CD14-positive monocyte (primary cell): Measurements from ENCODE around the gene LRRC8A. TPM values are rescaled to one million over a fixed set of nuclear protein-coding genes. Genes with fewer than 3 reads are reported as not detected.
"Not testable (repeated sequence)": the region's sequence is repeated elsewhere in the genome, so short reads cannot be mapped to it uniquely, and the experiment has no call there.

Experiments used
- DNase-seq, 3 donors: peaks; one replicate each; pipeline ENCODE4 v3.0.0-alpha.2; 2011 to 2022
- H2AFZ ChIP-seq: 2 replicates; pipeline ENCODE4 v1.6.0; 2012; ENCODE audit warnings: mild to moderate bottlenecking, low read depth, low read length, inconsistent platforms; ENCODE audit not compliant: insufficient read depth, poor library complexity, severe bottlenecking
- H3K27ac ChIP-seq, 2 donors: 1 replicate in 1 of 2; 2 replicates in 1 of 2; pipeline ENCODE4 v1.5.1; 2012 to 2013; ENCODE audit warnings: low read length in 2 of 2, control low read depth in 1 of 2, inconsistent platforms in 1 of 2, low read depth in 1 of 2, mild to moderate bottlenecking in 1 of 2
- H3K27me3 ChIP-seq, 2 donors: one replicate each; pipeline versions ENCODE4 v1.6.0 to v1.6.1; 2011 to 2013; ENCODE audit warnings: low read length in 2 of 2; ENCODE audit not compliant: control insufficient read depth in 2 of 2, insufficient read depth in 2 of 2
- H3K36me3 ChIP-seq, 2 donors: replicated peaks in 1 of 2; 1 replicate in 1 of 2; 2 replicates in 1 of 2; pipeline versions ENCODE4 v1.5.1 to v1.6.1; 2012 to 2013; ENCODE audit warnings: low read length in 2 of 2, control low read depth in 1 of 2, inconsistent platforms in 1 of 2, mild to moderate bottlenecking in 1 of 2; ENCODE audit not compliant: insufficient read depth in 2 of 2, control insufficient read depth in 1 of 2
- H3K4me1 ChIP-seq, 2 donors: 1 replicate in 1 of 2; 2 replicates in 1 of 2; pipeline versions ENCODE4 v1.5.1 to v1.6.1; 2012 to 2013; ENCODE audit warnings: low read length in 2 of 2, control low read depth in 1 of 2, inconsistent platforms in 1 of 2, mild to moderate bottlenecking in 1 of 2, moderate library complexity in 1 of 2; ENCODE audit not compliant: insufficient read depth in 2 of 2, control insufficient read depth in 1 of 2
- H3K4me2 ChIP-seq: replicated peaks from 2 replicates; pipeline ENCODE3; 2012; ENCODE audit warnings: low read length, moderate library complexity, mild to moderate bottlenecking; ENCODE audit not compliant: poor library complexity, severe bottlenecking; ENCODE audit errors: extremely low read depth
- H3K4me3 ChIP-seq, 3 experiments: fragments of 200-600 bp in 1 of 3; sonication (generic) in 1 of 3; replicated peaks in 1 of 3; 1 replicate in 2 of 3; 2 replicates in 1 of 3; pipeline ENCODE4 v1.5.1; 2011 to 2013; ENCODE audit warnings: low read length in 3 of 3, mild to moderate bottlenecking in 3 of 3, control low read depth in 2 of 3, low read depth in 2 of 3, inconsistent platforms in 1 of 3, moderate library complexity in 1 of 3
- H3K79me2 ChIP-seq: 2 replicates; pipeline ENCODE4 v1.6.0; 2012; ENCODE audit warnings: mild to moderate bottlenecking, control low read depth, inconsistent platforms, low read length, moderate library complexity; ENCODE audit not compliant: insufficient read depth
- H3K9ac ChIP-seq: 2 replicates; pipeline ENCODE4 v1.6.0; 2017; ENCODE audit warnings: low read length, mild to moderate bottlenecking; ENCODE audit not compliant: insufficient read depth, poor library complexity, severe bottlenecking
- H3K9me3 ChIP-seq, 2 donors: replicated peaks in 1 of 2; 1 replicate in 1 of 2; 2 replicates in 1 of 2; pipeline versions ENCODE4 v1.5.1 to v1.6.1; 2012 to 2013; ENCODE audit warnings: low read length in 2 of 2, control low read depth in 1 of 2; ENCODE audit not compliant: control insufficient read depth in 1 of 2, insufficient read depth in 1 of 2
- H4K20me1 ChIP-seq: 2 replicates; pipeline ENCODE4 v1.6.0; 2012; ENCODE audit warnings: mild to moderate bottlenecking, low read length, control low read depth, moderate library complexity; ENCODE audit not compliant: insufficient read depth
- H3K27ac Mint-ChIP-seq, 7 donors: one replicate each; pipeline ENCODE4 v1.8.0; 2020; ENCODE audit warnings: mild to moderate bottlenecking in 7 of 7, mixed read lengths in 7 of 7, moderate library complexity in 6 of 7, inconsistent platforms in 2 of 7
- H3K27me3 Mint-ChIP-seq, 3 donors: one replicate each; pipeline ENCODE4 v1.8.0; 2021 to 2022; ENCODE audit warnings: low read depth in 3 of 3, mild to moderate bottlenecking in 3 of 3, mixed read lengths in 3 of 3, moderate library complexity in 3 of 3, inconsistent platforms in 1 of 3
- H3K36me3 Mint-ChIP-seq, 2 donors: one replicate each; pipeline ENCODE4 v1.8.0; 2020; ENCODE audit warnings: mixed read lengths in 2 of 2, inconsistent platforms in 1 of 2, mild to moderate bottlenecking in 1 of 2
- H3K4me1 Mint-ChIP-seq: one replicate; pipeline ENCODE4 v1.8.0; 2020; ENCODE audit warnings: mild to moderate bottlenecking, mixed read lengths
- H3K4me3 Mint-ChIP-seq, 2 donors: one replicate each; pipeline ENCODE4 v1.8.0; 2020; ENCODE audit warnings: mild to moderate bottlenecking in 2 of 2, mixed read lengths in 2 of 2, moderate library complexity in 1 of 2
- H3K9me3 Mint-ChIP-seq, 7 donors: one replicate each; pipeline ENCODE4 v1.8.0; 2020 to 2022; ENCODE audit warnings: mixed read lengths in 7 of 7, mild to moderate bottlenecking in 6 of 7, moderate library complexity in 6 of 7, inconsistent platforms in 2 of 7
- WGBS: methylation state at CpG from one replicate; pipeline ENCODE4 v1.1.5; 2013; ENCODE audit warnings: missing lambda C conversion rate; ENCODE audit not compliant: insufficient coverage; 5-methylcytosine and 5-hydroxymethylcytosine counted together
- intact Hi-C, 2 donors: fragments of 100-400 bp; cut with micrococcal nuclease; formaldehyde crosslinking; loops; one replicate each; pipeline versions ENCODE4 v1.15.0 to v1.15.1; 2023
- polyA plus RNA-seq, 3 donors: library from polyadenylated mRNA; depleted of rRNA in 1 of 3; unstranded in 2 of 3; stranded (reverse) in 1 of 3; fragments of 300-500 nt in 2 of 3; fragments of >200 nt in 1 of 3; fragmentation: Illumina TruSeq in 2 of 3; gene quantifications; 1 replicate in 2 of 3; 2 replicates in 1 of 3; pipeline ENCODE4 v1.2.3, GENCODE V29; 2012 to 2021
- TF ChIP-seq, protein P1 (sequence below): fragments of 200-600 bp; IDR thresholded peaks from one replicate; pipeline ENCODE4 v1.8.0; 2022; ENCODE audit warnings: antibody characterized with exemption, mild to moderate bottlenecking

LRRC8A gene
- polyA plus RNA-seq, 3 donors = 7.8 to 10.8 (median 10.3) TPM

DNA sequence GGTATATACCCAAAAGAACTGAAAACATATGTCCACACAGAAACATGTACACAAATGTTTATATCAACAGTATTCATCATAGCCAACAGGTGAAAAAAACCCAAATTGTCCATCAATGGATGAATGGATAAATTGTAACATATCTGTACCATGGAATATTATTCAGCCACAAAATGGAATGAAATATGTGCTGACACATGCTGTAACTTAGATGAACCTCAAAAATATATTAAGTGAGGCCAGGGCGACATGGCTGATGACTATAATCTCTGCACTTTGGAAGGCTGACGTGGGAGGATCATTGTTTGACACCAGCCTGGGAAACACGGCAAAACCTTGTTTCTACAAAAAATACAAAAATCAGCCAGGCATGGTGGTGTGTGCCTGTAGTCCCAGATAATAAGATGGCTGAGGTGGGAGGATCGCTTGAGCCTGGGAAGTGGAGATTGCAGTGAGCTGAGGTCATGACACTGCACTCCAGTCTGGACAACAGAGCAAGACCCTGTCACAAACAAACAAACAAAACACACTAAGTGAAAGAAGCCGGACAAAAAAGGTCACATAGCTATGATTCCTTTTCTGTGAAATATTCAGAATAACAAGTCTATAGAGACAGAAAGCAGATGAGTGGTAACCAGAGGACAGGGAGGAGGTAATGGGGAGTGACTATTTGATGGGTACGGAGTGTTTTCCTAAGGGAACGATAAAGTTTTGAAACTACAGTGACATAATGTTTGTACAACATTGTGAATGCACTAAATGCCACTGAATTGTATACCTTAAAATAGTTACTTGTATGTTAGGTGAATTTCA, 11.6 kb upstream of the LRRC8A start:
- Mint-ChIP-seq H3K27me3 (no peaks in the 10 kb centered on the region), H3K4me1 (peaks cover 12% of the 10 kb centered on the region), H3K4me3 (no peak overlapping the region), H3K9me3 (no peaks in the 10 kb centered on the region), H3K36me3 (peaks cover 0 to 3% of the 10 kb centered on the region in 2 donors), H3K27ac (no peak overlapping the region)
- WGBS = no CpG with 5 or more reads among the region's 7 CpGs
- H3K9me3 ChIP-seq = no peaks in the 10 kb centered on the region
- no peaks in the 10 kb centered on the region for H4K20me1 ChIP-seq
- intact Hi-C loops = no loop called here
- H3K4me2 ChIP-seq = no peak overlapping the region
- peaks cover 9 to 11% of the 10 kb centered on the region in 2 donors for H3K4me1 ChIP-seq
- TF ChIP-seq, protein P1, sequence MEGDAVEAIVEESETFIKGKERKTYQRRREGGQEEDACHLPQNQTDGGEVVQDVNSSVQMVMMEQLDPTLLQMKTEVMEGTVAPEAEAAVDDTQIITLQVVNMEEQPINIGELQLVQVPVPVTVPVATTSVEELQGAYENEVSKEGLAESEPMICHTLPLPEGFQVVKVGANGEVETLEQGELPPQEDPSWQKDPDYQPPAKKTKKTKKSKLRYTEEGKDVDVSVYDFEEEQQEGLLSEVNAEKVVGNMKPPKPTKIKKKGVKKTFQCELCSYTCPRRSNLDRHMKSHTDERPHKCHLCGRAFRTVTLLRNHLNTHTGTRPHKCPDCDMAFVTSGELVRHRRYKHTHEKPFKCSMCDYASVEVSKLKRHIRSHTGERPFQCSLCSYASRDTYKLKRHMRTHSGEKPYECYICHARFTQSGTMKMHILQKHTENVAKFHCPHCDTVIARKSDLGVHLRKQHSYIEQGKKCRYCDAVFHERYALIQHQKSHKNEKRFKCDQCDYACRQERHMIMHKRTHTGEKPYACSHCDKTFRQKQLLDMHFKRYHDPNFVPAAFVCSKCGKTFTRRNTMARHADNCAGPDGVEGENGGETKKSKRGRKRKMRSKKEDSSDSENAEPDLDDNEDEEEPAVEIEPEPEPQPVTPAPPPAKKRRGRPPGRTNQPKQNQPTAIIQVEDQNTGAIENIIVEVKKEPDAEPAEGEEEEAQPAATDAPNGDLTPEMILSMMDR = no peak
- no peak for DNase-seq
- no peaks in the 10 kb centered on the region for H3K27me3 ChIP-seq
- no peaks in the 10 kb centered on the region for H3K79me2 ChIP-seq
- no peak overlapping the region for H3K27ac ChIP-seq
- no peaks in the 10 kb centered on the region for H3K36me3 ChIP-seq
- no peak overlapping the region for H2AFZ ChIP-seq
- no peak overlapping the region for H3K4me3 ChIP-seq
- H3K9ac ChIP-seq = no peak overlapping the region

DNA sequence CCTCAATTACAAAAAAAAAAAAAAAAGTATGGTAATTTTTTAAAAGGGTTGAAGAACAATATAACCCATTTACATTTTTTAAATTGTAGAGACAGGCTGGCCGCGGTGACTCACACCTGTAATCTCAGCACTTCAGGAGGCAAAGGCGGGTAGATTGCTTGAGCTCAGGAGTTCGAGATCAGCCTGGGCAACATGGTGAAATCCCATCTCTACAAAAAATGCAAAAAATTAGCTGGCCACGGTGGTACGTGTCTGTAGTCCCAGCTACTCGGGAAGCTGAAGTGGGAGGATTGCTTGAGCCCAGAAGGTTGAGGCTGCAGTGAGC, 11.0 kb upstream of the LRRC8A start:
- H3K4me3 Mint-ChIP-seq, H4K20me1 ChIP-seq, H3K27me3 Mint-ChIP-seq, H3K9ac ChIP-seq, H3K9me3 ChIP-seq, intact Hi-C loops, H3K9me3 Mint-ChIP-seq, DNase-seq, H3K4me3 ChIP-seq, H3K27me3 ChIP-seq, H3K4me2 ChIP-seq, H3K36me3 ChIP-seq, H3K36me3 Mint-ChIP-seq, H3K79me2 ChIP-seq, H2AFZ ChIP-seq, H3K27ac ChIP-seq: not testable (repeated sequence)
- H3K4me1 Mint-ChIP-seq = peaks cover 12% of the 10 kb centered on the region
- 100% methylated on average over 4 of the region's 7 CpGs for WGBS
- H3K4me1 ChIP-seq = peaks cover 9 to 11% of the 10 kb centered on the region in 2 donors
- peak overlapping the region in 1 of 7 donors; percentile 24 for H3K27ac Mint-ChIP-seq
